ENCODE measurements around the gene REV1.

Gene REV1

GRCh38 chr2:99444222-99444621, 45.6 kb downstream of the REV1 start:
- no peak for DNase-seq

GRCh38 chr2:99442837-99443236, 47.0 kb downstream of the REV1 start:
- peak; percentile 64 for DNase-seq

- DNase-seq, result no peak
Observed at GRCh38 chr2:99439971-99440505, 49.8 kb downstream of the REV1 start.

- DNase-seq, result no peak
Observed at GRCh38 chr2:99436874-99437273, 52.9 kb downstream of the REV1 start.

- no peak for DNase-seq
Observed at GRCh38 chr2:99433340-99433739, 56.5 kb downstream of the REV1 start.

- DNase-seq, result no peak
Observed at GRCh38 chr2:99431587-99432275, 58.1 kb downstream of the REV1 start.

- DNase-seq, result no peak
Observed at GRCh38 chr2:99430614-99431291, 59.1 kb downstream of the REV1 start.

GRCh38 chr2:99425022-99425421, 64.8 kb downstream of the REV1 start:
- no peak for DNase-seq

- no peak for DNase-seq
Observed at GRCh38 chr2:99424371-99424770, 65.4 kb downstream of the REV1 start.

- DNase-seq, result no peak
Observed at GRCh38 chr2:99422599-99422998, 67.2 kb downstream of the REV1 start.

GRCh38 chr2:99421469-99421868, 68.3 kb downstream of the REV1 start:
- DNase-seq, result no peak

DNA sequence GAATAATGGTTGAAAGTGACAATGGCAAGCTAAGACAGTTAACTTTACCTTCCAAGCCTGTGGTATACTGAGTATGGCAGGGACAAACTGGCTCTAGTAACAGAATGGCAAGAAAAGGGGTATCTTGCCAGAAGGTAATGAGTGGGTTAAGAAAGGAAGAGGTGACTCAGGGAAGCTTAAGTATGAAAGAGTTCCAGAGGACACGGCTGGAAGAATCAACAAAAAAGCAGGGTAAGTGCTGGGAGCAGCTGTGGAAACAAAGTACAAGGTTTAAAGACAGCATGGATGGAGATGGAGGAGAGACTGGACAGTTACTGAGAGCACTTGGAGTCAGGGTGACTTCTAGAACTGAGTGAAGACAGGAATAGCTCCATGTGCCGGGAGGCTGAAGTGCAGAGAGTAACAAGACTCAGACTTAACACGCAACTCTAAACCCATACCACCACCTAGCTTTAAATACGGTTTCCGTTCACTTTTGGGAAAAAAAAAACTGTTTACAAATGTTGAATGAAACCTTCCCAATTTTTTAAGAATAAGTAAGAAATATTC, 69.0 kb downstream of the REV1 start:
- no peak for DNase-seq

DNA sequence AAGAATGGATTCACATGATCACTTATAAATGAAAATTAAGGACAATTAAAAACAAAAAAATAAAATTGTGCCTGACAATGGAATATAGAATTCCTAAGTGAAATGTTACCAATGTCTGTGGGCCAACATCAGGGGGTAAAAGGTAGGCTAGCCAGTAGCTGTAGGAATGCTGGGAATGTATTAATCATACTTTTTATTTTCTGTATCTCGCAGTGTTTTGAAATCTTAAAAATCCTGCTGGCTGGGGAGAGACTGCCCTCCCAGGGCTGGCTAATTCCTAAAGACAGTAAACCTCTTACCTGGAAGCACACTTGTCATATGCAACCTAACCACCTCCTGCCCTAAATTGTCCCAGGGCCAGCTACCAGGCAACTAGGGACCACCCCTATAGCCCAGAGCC, 69.8 kb downstream of the REV1 start:
- DNase-seq, result no peak

GRCh38 chr2:99417396-99417795, 72.4 kb downstream of the REV1 start:
- DNase-seq, result no peak

DNA sequence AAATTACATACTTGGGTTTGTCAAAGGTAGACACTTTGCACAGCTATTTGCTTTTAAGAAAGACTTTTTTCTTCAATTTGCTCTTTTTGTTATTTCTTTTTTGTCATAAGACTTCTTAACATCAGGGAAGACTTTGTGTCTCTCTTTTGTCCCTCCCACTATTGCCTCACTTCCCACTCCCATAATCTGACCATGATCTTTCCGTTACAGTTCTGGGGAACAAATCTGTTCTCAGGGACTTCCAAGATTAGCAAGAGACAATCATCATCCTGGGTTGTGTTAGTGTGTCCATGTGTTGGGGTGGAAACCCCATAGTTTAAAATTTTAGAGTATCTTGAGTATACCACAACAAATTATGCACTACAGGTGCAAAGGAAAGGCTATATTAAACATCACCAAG, 75.3 kb downstream of the REV1 start:
- no peak for DNase-seq

DNA sequence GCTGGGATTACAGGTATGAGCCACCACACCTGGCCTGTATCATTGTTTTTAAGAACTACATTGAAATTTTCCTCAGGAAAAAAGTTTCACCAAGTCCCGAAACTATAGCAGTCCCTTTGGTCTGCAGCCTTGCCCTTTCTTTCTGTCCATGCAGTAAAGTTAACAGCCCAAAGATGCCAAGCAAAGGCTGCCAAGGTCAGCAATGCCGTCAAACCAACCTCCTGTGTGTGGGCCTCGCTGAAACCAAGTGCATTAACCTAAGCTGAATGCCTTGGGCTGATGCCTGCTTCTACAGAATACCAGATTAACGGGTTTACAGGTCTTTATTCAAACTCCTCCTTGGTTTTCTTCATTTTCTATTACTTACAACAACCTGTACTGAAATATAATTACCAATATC, 79.5 kb downstream of the REV1 start:
- DNase-seq, result no peak

- DNase-seq, result no peak
Observed at GRCh38 chr2:99406137-99406536, 83.7 kb downstream of the REV1 start.

- peak; percentile 12 for DNase-seq
Observed at GRCh38 chr2:99404797-99405669, 84.8 kb downstream of the REV1 start.

DNA sequence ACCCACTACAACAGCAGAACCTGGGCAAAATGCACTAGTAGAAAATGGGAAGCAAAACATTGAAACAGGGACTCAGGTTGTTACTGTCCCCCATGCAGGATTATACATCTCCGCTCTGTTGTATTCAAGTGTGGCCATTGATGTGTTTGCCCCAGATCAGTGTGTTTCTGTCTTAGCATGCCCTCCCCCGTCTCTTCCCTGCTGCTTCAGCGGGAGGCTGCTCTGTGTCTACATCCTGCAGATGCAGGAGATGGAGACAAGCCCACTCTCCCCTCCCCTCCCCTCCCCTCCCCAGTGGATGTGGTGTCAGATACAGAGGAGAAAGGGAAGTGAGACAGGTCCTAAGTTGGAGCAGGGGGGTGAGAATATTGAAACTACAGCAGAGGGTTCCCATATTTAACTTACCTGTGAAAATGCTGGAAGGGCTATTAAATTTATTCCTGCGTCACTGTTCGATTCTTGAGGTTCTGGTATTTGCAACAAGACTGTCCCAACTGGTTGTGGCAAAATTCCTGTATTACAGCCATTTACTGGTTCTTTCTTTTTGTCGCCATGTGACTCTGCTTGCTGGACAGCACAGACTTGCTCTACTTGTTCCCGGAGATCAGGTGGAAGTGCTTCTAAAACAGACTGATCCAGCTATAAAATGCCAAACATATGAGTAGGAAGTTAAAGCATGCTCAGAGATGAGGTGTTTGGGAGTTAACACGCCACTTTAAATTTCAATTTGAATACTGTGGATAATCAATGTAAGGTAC, 85.6 kb downstream of the REV1 start:
- no peak for DNase-seq

DNA sequence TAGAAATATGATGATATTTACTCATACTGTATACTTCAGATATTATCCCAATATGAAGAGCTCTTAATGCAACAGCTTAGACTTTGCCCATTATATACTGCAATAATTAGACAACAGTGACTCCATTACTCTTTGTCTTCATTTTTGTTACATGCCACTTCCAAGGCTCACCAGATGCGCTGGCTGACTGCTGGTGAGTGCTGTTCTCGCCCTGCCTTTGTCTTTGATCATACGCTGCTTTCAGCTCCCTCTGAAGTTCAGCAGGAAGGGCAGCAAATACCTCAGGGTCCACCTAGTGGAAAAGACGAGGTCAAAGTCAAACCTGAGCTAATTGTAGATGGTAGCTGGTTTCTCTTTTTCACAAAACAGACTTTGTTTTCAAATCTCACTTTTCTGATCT, 86.3 kb downstream of the REV1 start:
- DNase-seq, result no peak

DNA sequence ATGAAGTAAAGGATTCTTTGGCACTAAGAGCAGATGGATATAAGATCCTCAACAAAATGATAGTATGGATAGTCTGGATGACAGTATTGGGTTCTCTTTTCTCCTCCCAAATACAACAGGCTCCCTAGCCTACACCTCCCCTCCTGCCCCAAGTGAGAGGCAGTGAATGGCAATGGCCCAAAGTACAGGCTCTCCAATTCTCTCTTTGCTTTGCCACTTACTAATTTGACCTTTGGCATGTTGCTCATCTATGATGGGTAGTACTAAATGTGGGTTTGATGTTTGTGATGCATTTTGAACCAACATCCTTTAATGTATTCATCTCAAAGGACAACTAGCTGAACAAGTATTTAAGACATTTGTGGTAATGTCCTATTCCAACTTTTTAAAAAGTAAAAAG, 86.7 kb downstream of the REV1 start:
- DNase-seq, result no peak

GRCh38 chr2:99401841-99402240, 88.0 kb downstream of the REV1 start:
- no peak for DNase-seq

DNA sequence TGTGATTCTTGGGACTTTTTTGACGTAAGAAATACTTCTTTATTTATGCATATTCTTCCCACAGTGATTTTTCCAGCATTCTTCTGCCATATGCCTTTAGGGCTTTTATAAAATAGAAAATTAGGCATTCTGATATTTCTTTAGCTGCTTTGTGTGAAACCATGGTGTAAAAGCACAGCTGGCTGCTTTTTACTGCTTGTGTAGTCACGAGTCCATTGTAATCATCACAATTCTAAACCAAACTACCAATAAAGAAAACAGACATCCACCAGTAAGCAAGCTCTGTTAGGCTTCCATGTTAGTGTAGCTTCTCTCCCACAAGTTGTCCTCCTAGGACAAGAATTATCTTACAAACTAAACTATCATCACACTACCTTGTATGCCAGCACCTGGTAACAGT, 90.0 kb downstream of the REV1 start:
- DNase-seq, result no peak
